Psoas muscle (tissue), 8 donors: ENCODE measurements around the gene WBP1L. TPM values are rescaled to one million over a fixed set of nuclear protein-coding genes. Genes with fewer than 3 reads are reported as not detected.
A peak's percentile ranks its signal among the peaks of the same experiment; 100 is the strongest.

ENCODE experiments used
- ATAC-seq, 4 donors: fragments of 200-7000 bp; cut with Tn5 transposase; one replicate each; pipeline ENCODE4 v1.9.1; 2020; ENCODE audit warnings: moderate library complexity in 3 of 4, mild to moderate bottlenecking in 2 of 4
- DNase-seq, 2 donors: peaks; one replicate each; pipeline ENCODE4 v3.0.0-alpha.2; 2020
- H3K27ac ChIP-seq: fragments of 200-600 bp; one replicate; pipeline ENCODE4 v1.8.0; 2022
- H3K27me3 ChIP-seq, 3 donors: fragments of 200-600 bp in 1 of 3; one replicate each; pipeline versions ENCODE4 v1.6.1 to v1.8.0; 2013 to 2022; ENCODE audit warnings: low read length in 2 of 3, mild to moderate bottlenecking in 2 of 3, moderate library complexity in 1 of 3; ENCODE audit not compliant: insufficient read depth in 3 of 3
- H3K36me3 ChIP-seq, 2 donors: fragments of 200-600 bp in 1 of 2; one replicate each; pipeline versions ENCODE4 v1.6.1 to v1.8.0; 2013 to 2022; ENCODE audit warnings: low read depth in 1 of 2, mild to moderate bottlenecking in 1 of 2, moderate library complexity in 1 of 2; ENCODE audit not compliant: insufficient read depth in 1 of 2
- H3K4me1 ChIP-seq: fragments of 200-600 bp; one replicate; pipeline ENCODE4 v1.8.0; 2022
- H3K4me3 ChIP-seq: fragments of 200-600 bp; one replicate; pipeline ENCODE4 v1.8.0; 2022; ENCODE audit warnings: mild to moderate bottlenecking
- H3K9me3 ChIP-seq: fragments of 200-600 bp; one replicate; pipeline ENCODE4 v1.8.0; 2022
- CTCF ChIP-seq: fragments of 200-600 bp; IDR thresholded peaks from one replicate; pipeline ENCODE4 v1.8.0; 2022; ENCODE audit warnings: antibody characterized with exemption
- WGBS, 3 donors: extraction: QIAGEN DNeasy Blood & Tissue Kit; methylation state at CpG; one replicate each; pipeline versions ENCODE4 v1.1.6 to v1.1.7; 2013; 5-methylcytosine and 5-hydroxymethylcytosine counted together
- intact Hi-C, 2 donors: fragments of 100-400 bp; cut with DNase I; formaldehyde crosslinking; loops; one replicate each; pipeline versions ENCODE4 v1.11.0 to v1.14.2; 2022
- polyA plus RNA-seq, 3 donors: library from polyadenylated mRNA; stranded (reverse); fragments of 200-250 nt; gene quantifications; one replicate each; pipeline ENCODE4 v1.2.3, GENCODE V29; 2013
- total RNA-seq, 4 donors: library from RNA; stranded (reverse); fragmentation: NEBNext Ultra II Directional in 2 of 4; extraction: Animal tissue kit (Norgen Biotek cat#: 25700) in 2 of 4; gene quantifications; one replicate each; pipeline versions ENCODE4 v1.2.1 to v1.2.4, GENCODE V29; 2021 to 2023
- donor health status: healthy with polysubstance abuse.
- donor health status: DM: no; HTN: no; CAD: no; lungs with moderate emphysema.
- donor health status: Bipolar disorder and iron deficiency.
- donor health status: healthy.
- donor health status: DM: yes; HTN: yes; CAD: no.
- donor health status: DM: no; HTN: no; CAD: no.
- donor health status: DM: no; HTN: no; CAD: no.
- donor health status: DM: yes; HTN: yes; CAD: no.

The WBP1L gene
- total and polyA plus RNA-seq, 7 donors, result 26.4 to 77.2 (median 54.1) TPM

GRCh38 chr10:102781921-102782557, 38.3 kb downstream of the WBP1L start:
- H3K4me3 ChIP-seq, result peak overlapping the region; percentile 81
- 37 to 59% (median 43%) methylated on average over 6 of the region's 6 CpGs for WGBS, 3 donors
- intact Hi-C loops, result no loop called here

GRCh38 chr10:102782673-102783551, 39.2 kb downstream of the WBP1L start:
- peak; percentile 79 to 85 (median 80) for ATAC-seq
- intact Hi-C loops, result no loop called here
- TF ChIP-seq CTCF, result no peak
- H3K27me3 ChIP-seq, result no peaks in the 10 kb centered on the region
- H3K9me3 ChIP-seq, result no peaks in the 10 kb centered on the region
- H3K4me3 ChIP-seq, result peak overlapping the region; percentile 81
- H3K4me1 ChIP-seq, result peaks cover 82% of the 10 kb centered on the region
- H3K27ac ChIP-seq, result peak overlapping the region; percentile 98
- 5 to 22% (median 12%) methylated on average over 18 of the region's 18 CpGs for WGBS, 3 donors
- DNase-seq, result peak; percentile 83 to 90
- no peaks in the 10 kb centered on the region for H3K36me3 ChIP-seq

More at GRCh38 chr10:102781921-102782557, 38.3 kb downstream of the WBP1L start:
- ATAC-seq, result peak in 1 of 4 donors; percentile 26
- Histone ChIP-seq H3K9me3 (no peaks in the 10 kb centered on the region), H3K27me3 (no peaks in the 10 kb centered on the region), H3K4me1 (peaks cover 86% of the 10 kb centered on the region), H3K36me3 (no peaks in the 10 kb centered on the region), H3K27ac (peak overlapping the region; percentile 98)
- no peak for TF ChIP-seq CTCF
- no peak for DNase-seq

- DNase-seq (no peak), ATAC-seq (peak; percentile 46 to 69 (median 64))
- H3K27ac ChIP-seq, result peak overlapping the region; percentile 98
- WGBS, 3 donors, result 14 to 42% (median 19%) methylated on average over 1 of the region's 1 CpG
- TF ChIP-seq CTCF, result no peak
- intact Hi-C loops, result no loop called here
- peaks cover 86% of the 10 kb centered on the region for H3K4me1 ChIP-seq
- no peaks in the 10 kb centered on the region for H3K36me3 ChIP-seq
- peak overlapping the region; percentile 81 for H3K4me3 ChIP-seq
- no peaks in the 10 kb centered on the region for H3K9me3 ChIP-seq
- H3K27me3 ChIP-seq, result no peaks in the 10 kb centered on the region
These were observed 39.8 kb downstream of the WBP1L start for GRCh38 chr10:102783568-102783967.

GRCh38 chr10:102785818-102786217, 42.1 kb downstream of the WBP1L start:
- no peak for TF ChIP-seq CTCF
- peaks cover 89% of the 10 kb centered on the region for H3K4me1 ChIP-seq
- no peak for DNase-seq
- H3K36me3 ChIP-seq, result no peaks in the 10 kb centered on the region
- 41 to 55% (median 45%) methylated on average over 2 of the region's 2 CpGs for WGBS, 3 donors
- peak overlapping the region; percentile 98 for H3K27ac ChIP-seq
- H3K9me3 ChIP-seq, result no peaks in the 10 kb centered on the region
- intact Hi-C loops, result no loop called here
- no peak for ATAC-seq
- no peaks in the 10 kb centered on the region for H3K27me3 ChIP-seq
- H3K4me3 ChIP-seq, result peak overlapping the region; percentile 29
